Pancreas (tissue), 10 donors: Measurements from ENCODE around the gene HDAC4. TPM values are rescaled to one million over a fixed set of nuclear protein-coding genes. Genes with fewer than 3 reads are reported as not detected.

ENCODE experiments used
- ATAC-seq, 4 donors: fragments of 200-7000 bp; cut with Tn5 transposase; one replicate each; pipeline versions ENCODE4 v1.8.0 to v1.9.1; 2020; ENCODE audit warnings: mild to moderate bottlenecking in 4 of 4, moderate library complexity in 4 of 4
- DNase-seq, 6 donors: peaks; one replicate each; pipeline ENCODE4 v3.0.0-alpha.2; 2020
- FAIRE-seq: peaks from 2 replicates; lab custom pipeline; 2012; peaks lifted over from hg19 to GRCh38; lab: Jason Lieb, UNC
- H3K27ac ChIP-seq, 4 donors: fragments of 200-600 bp; sonication (generic); 1 replicate in 3 of 4; 2 replicates in 1 of 4; pipeline versions ENCODE4 v1.5.0 to v1.8.0; 2020
- H3K27me3 ChIP-seq, 4 donors: fragments of 200-600 bp; one replicate each; pipeline ENCODE4 v1.8.0; 2021
- H3K36me3 ChIP-seq, 3 donors: fragments of 200-600 bp; sonication (generic) in 1 of 3; one replicate each; pipeline versions ENCODE4 v1.5.0 to v1.8.0; 2020 to 2021
- H3K4me1 ChIP-seq, 3 donors: fragments of 200-600 bp; one replicate each; pipeline ENCODE4 v1.8.0; 2021
- H3K4me3 ChIP-seq, 4 donors: fragments of 200-600 bp; sonication (generic) in 2 of 4; one replicate each; pipeline versions ENCODE4 v1.5.0 to v1.8.0; 2020 to 2021
- H3K9me3 ChIP-seq, 4 donors: fragments of 200-600 bp; one replicate each; pipeline ENCODE4 v1.8.0; 2021
- WGBS, 2 donors: extraction: QIAGEN DNeasy Blood & Tissue Kit; methylation state at CpG; one replicate each; pipeline ENCODE4 v1.1.7; 2013; 5-methylcytosine and 5-hydroxymethylcytosine counted together
- intact Hi-C, 3 donors: fragments of 100-400 bp; cut with DNase I; formaldehyde crosslinking; loops; one replicate each; pipeline versions ENCODE4 v1.11.1 to v1.14.2; 2022
- polyA plus RNA-seq, 2 donors: library from polyadenylated mRNA; stranded (reverse); fragments of 200-250 nt; gene quantifications; one replicate each; pipeline ENCODE4 v1.2.3, GENCODE V29; 2013
- total RNA-seq, 6 donors: library from RNA; stranded (reverse); fragmentation: NEBNext Ultra II Directional in 4 of 6; extraction: Animal tissue kit (Norgen Biotek cat#: 25700) in 4 of 6; gene quantifications; one replicate each; pipeline versions ENCODE4 v1.2.1 to v1.2.4, GENCODE V29; 2021 to 2023
- TF ChIP-seq, protein P1 (sequence below), 4 donors: fragments of 200-600 bp; sonication (generic) in 3 of 4; IDR thresholded peaks; one replicate each; pipeline versions ENCODE4 v1.5.0 to v1.8.0; 2021; ENCODE audit warnings: antibody characterized with exemption in 4 of 4
- donor health status: healthy with polysubstance abuse.
- donor health status: DM: no; HTN: no; CAD: no; lungs with moderate emphysema.
- donor health status: DM: no; HTN: no; CAD: no.
- donor health status: control.
- donor health status: control.
- donor health status: Bipolar disorder and iron deficiency.
- donor health status: DM: yes; HTN: yes; CAD: no.
- donor health status: DM: no; HTN: no; CAD: no.
- donor health status: DM: no; HTN: no; CAD: no.
- donor health status: DM: yes; HTN: yes; CAD: no.

The HDAC4 gene
- total and polyA plus RNA-seq, 8 donors, result 8.2 to 31.8 (median 16.6) TPM

DNA sequence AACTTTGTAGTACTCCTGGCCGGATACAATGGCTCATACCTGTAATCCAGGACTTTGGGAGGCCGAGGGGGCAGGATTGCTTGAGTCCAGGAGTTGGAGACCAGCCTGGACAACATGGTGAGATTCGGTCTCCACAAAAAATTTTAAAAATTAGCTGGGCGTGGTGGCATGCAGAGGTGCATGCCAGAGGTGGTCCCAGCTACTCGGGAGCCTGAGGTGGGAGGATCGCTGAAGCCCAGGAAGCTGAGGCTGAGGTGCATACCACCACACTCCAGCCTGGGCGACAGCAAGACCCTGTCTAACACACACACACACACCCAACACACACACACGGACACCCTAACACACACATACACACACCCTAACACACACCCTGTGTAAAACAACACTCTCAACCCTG lies 55.6 kb downstream of the HDAC4 start:
- Histone ChIP-seq H3K36me3 (no peaks in the 10 kb centered on the region), H3K27me3 (no peaks in the 10 kb centered on the region), H3K9me3 (no peaks in the 10 kb centered on the region), H3K4me1 (no peaks in the 10 kb centered on the region), H3K27ac (no peak overlapping the region), H3K4me3 (no peak overlapping the region)
- FAIRE-seq, result no peak
- 89 to 94% methylated on average over 8 of the region's 8 CpGs for WGBS, 2 donors
- no peak for DNase-seq
- ATAC-seq, result no peak
- intact Hi-C loops, result no loop called here
- TF ChIP-seq, protein P1, sequence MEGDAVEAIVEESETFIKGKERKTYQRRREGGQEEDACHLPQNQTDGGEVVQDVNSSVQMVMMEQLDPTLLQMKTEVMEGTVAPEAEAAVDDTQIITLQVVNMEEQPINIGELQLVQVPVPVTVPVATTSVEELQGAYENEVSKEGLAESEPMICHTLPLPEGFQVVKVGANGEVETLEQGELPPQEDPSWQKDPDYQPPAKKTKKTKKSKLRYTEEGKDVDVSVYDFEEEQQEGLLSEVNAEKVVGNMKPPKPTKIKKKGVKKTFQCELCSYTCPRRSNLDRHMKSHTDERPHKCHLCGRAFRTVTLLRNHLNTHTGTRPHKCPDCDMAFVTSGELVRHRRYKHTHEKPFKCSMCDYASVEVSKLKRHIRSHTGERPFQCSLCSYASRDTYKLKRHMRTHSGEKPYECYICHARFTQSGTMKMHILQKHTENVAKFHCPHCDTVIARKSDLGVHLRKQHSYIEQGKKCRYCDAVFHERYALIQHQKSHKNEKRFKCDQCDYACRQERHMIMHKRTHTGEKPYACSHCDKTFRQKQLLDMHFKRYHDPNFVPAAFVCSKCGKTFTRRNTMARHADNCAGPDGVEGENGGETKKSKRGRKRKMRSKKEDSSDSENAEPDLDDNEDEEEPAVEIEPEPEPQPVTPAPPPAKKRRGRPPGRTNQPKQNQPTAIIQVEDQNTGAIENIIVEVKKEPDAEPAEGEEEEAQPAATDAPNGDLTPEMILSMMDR (IDR thresholded peaks at IDR 0.05), result no peak

GRCh38 chr2:239344857-239345216 lies 56.0 kb downstream of the HDAC4 start:
- H3K27me3 ChIP-seq, result no peaks in the 10 kb centered on the region
- WGBS, 2 donors, result 73 to 76% methylated on average over 4 of the region's 4 CpGs
- no peak overlapping the region for H3K4me3 ChIP-seq
- no peak for FAIRE-seq
- H3K27ac ChIP-seq, result no peak overlapping the region
- ATAC-seq, result peak; percentile 53 to 80 (median 67)
- H3K4me1 ChIP-seq, result no peaks in the 10 kb centered on the region
- TF ChIP-seq, protein P1 (IDR thresholded peaks at IDR 0.05), result no peak
- H3K36me3 ChIP-seq, result no peaks in the 10 kb centered on the region
- H3K9me3 ChIP-seq, result no peaks in the 10 kb centered on the region
- intact Hi-C loops, result no loop called here
- DNase-seq, result peak in 5 of 6 donors; percentile 55 to 89 (median 78)

DNA sequence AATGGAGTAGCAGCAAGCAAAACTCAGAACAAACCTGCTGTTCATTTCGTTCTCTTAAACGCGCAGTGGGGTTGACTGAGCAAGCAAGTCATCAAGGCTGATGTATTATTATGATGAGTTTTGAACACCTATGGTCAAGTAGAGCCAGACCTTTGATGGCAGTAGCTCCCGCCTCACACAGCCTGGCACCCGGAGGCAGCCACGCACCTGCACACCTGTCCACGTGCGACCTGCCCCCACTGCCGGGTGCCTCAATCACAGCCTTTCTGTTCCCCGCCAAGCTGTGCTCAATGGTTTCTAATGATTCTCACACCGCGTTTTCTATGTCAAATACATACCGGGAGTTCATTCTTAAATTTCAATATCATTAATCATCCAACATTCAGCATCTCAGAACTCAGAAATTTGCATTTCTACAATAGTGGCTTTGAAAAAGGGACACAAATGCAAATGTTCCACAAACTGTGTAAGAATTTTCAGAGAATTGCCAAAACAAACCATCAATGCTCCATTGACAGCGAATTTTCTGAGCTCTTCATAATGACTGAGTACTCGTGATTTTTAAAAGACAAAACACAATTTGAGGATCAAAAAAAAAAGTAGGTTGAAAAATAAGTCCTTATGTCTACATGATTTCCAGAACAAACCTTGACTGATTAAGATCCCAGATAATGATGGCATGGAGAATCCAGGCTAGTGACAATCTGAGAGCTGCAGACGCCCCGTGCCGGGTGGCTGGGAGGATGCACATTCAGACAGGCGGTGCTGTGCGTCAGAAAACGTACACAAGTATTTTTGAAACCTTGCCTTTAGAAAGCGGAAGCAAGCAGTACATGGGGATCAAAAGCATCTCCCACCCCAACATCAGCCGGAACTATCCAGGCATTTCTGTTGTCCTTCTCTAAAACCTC lies 56.6 kb downstream of the HDAC4 start:
- TF ChIP-seq, protein P1 (IDR thresholded peaks at IDR 0.05), result no peak
- DNase-seq, result no peak
- no peak for ATAC-seq
- Histone ChIP-seq H3K9me3 (no peaks in the 10 kb centered on the region), H3K4me1 (no peaks in the 10 kb centered on the region), H3K4me3 (no peak overlapping the region), H3K27ac (no peak overlapping the region), H3K27me3 (no peaks in the 10 kb centered on the region), H3K36me3 (no peaks in the 10 kb centered on the region)
- intact Hi-C loops, result no loop called here
- no peak for FAIRE-seq
- WGBS, 2 donors, result 91 to 92% methylated on average over 23 of the region's 23 CpGs

DNA sequence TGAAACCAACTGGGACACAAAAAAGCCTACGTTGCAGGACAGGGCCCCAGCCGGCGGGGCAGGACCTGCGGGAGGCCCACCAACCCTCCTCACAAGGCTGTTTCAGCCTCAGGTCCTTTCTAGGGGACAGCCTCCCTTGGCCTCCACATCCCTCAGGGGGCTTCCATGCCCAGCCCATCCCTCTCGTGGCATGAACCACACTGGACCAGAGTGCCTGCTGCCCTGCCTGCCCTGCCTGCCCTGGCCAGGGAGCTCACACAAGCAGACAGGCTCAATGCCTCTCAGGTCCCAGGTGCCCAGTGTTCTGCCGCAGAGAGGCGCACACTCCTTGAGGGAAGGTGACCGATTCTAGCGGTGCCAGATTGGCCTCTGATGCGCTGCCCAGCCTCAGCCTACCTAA lies 57.4 kb downstream of the HDAC4 start:
- H3K36me3 ChIP-seq, result no peaks in the 10 kb centered on the region
- intact Hi-C loops, result no loop called here
- FAIRE-seq (no peak), DNase-seq (no peak), ATAC-seq (no peak)
- H3K27me3 ChIP-seq, result no peaks in the 10 kb centered on the region
- H3K27ac ChIP-seq, result no peak overlapping the region
- no peak overlapping the region for H3K4me3 ChIP-seq
- no peaks in the 10 kb centered on the region for H3K9me3 ChIP-seq
- 96 to 99% methylated on average over 10 of the region's 10 CpGs for WGBS, 2 donors
- H3K4me1 ChIP-seq, result no peaks in the 10 kb centered on the region
- TF ChIP-seq, protein P1 (IDR thresholded peaks at IDR 0.05), result no peak

DNA sequence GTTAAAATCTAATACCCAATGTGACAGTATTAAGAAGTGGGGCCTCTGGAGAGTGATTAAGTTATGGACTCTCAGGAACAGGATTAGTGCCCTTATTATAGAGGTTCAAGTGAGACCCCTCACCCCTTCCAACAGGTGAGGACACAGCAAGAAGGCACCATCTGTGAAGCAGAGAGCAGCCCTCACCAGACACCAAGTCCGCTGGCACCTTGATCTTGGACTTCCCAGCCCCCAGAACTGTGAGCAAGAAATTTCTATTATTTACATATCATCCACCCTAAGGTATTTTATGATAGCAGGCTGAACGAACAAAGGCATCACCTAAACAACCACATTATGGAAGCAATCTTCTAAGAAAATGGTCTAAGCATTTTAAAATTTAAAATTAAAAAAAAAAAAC lies 59.0 kb downstream of the HDAC4 start:
- H3K36me3 ChIP-seq, result no peaks in the 10 kb centered on the region
- TF ChIP-seq, protein P1 (IDR thresholded peaks at IDR 0.05), result no peak
- WGBS, 2 donors, result 86 to 98% methylated on average over 2 of the region's 2 CpGs

More for the DNA sequence above, 59.0 kb downstream of the HDAC4 start:
- Histone ChIP-seq H3K27ac (no peak overlapping the region), H3K9me3 (no peaks in the 10 kb centered on the region), H3K27me3 (no peaks in the 10 kb centered on the region), H3K4me3 (no peak overlapping the region), H3K4me1 (no peaks in the 10 kb centered on the region)
- ATAC-seq (no peak), DNase-seq (no peak), FAIRE-seq (no peak)
- intact Hi-C loops, result no loop called here
